GM23338 (cell line): ENCODE results near the gene SLC37A1. TPM values are rescaled to one million over a fixed set of nuclear protein-coding genes. Genes with fewer than 3 reads are reported as not detected.

ENCODE experiments used
- ATAC-seq: fragments of 200-7000 bp; cut with Tn5 transposase; 3 replicates; pipeline ENCODE4 v1.9.1; 2020
- DNase-seq: peaks from one replicate; pipeline ENCODE4 v3.0.0-alpha.2; 2015; ENCODE audit warnings: low spot score
- H2AFZ ChIP-seq: fragments of 200-600 bp; sonication (generic); 2 replicates; pipeline ENCODE4 v1.8.0; 2016; ENCODE audit warnings: antibody characterized with exemption, mild to moderate bottlenecking, moderate library complexity
- H3F3A ChIP-seq: fragments of 200-600 bp; sonication (generic); replicated peaks from 2 replicates; pipeline ENCODE4 v1.8.0; 2017; ENCODE audit warnings: antibody characterized with exemption, mixed run types, low read depth
- H3K27ac ChIP-seq: fragments of 200-600 bp; sonication (generic); 2 replicates; pipeline ENCODE4 v1.6.1; 2016; ENCODE audit warnings: low read depth
- H3K27me3 ChIP-seq: fragments of 200-600 bp; sonication (generic); 2 replicates; pipeline ENCODE4 v1.8.0; 2016; ENCODE audit warnings: mild to moderate bottlenecking, mixed run types, moderate library complexity; ENCODE audit not compliant: insufficient read depth
- H3K36me3 ChIP-seq: fragments of 200-600 bp; sonication (generic); 2 replicates; pipeline ENCODE4 v1.8.0; 2016; ENCODE audit warnings: mild to moderate bottlenecking; ENCODE audit not compliant: insufficient read depth
- H3K4me1 ChIP-seq: fragments of 200-600 bp; sonication (generic); 2 replicates; pipeline ENCODE4 v1.8.0; 2016; ENCODE audit warnings: mild to moderate bottlenecking, moderate library complexity; ENCODE audit not compliant: insufficient read depth
- H3K4me2 ChIP-seq: fragments of 200-600 bp; sonication (generic); 2 replicates; pipeline ENCODE4 v1.7.1; 2017; ENCODE audit warnings: mixed run types
- H3K4me3 ChIP-seq: fragments of 200-600 bp; sonication (generic); 2 replicates; pipeline ENCODE4 v1.6.1; 2016; ENCODE audit warnings: mixed run types
- H3K79me2 ChIP-seq: fragments of 200-600 bp; sonication (generic); replicated peaks from 2 replicates; pipeline ENCODE4 v1.8.0; 2017; ENCODE audit warnings: mild to moderate bottlenecking; ENCODE audit not compliant: insufficient read depth
- H3K9me2 ChIP-seq: fragments of 200-600 bp; sonication (generic); 2 replicates; pipeline ENCODE4 v1.8.0; 2017; ENCODE audit not compliant: insufficient read depth
- H4K20me1 ChIP-seq: fragments of 200-600 bp; sonication (generic); replicated peaks from 2 replicates; pipeline ENCODE4 v1.8.0; 2017; ENCODE audit warnings: mild to moderate bottlenecking; ENCODE audit not compliant: insufficient read depth
- H3K27ac Mint-ChIP-seq: 2 replicates; pipeline ENCODE4 v1.8.0; 2020; ENCODE audit warnings: inconsistent platforms, mild to moderate bottlenecking, moderate library complexity, mixed read lengths
- H3K27me3 Mint-ChIP-seq: 3 replicates; pipeline ENCODE4 v1.8.0; 2022; ENCODE audit warnings: low read depth, mild to moderate bottlenecking, moderate library complexity, mixed read lengths, inconsistent platforms; ENCODE audit not compliant: insufficient read depth, poor library complexity
- H3K36me3 Mint-ChIP-seq: 3 replicates; pipeline ENCODE4 v1.8.0; 2021; ENCODE audit warnings: low read depth, mild to moderate bottlenecking, inconsistent platforms, moderate library complexity, mixed read lengths
- H3K4me1 Mint-ChIP-seq: 3 replicates; pipeline ENCODE4 v1.8.0; 2020; ENCODE audit warnings: mild to moderate bottlenecking, inconsistent platforms, mixed read lengths
- H3K4me3 Mint-ChIP-seq: 3 replicates; pipeline ENCODE4 v1.8.0; 2021; ENCODE audit warnings: moderate library complexity, mild to moderate bottlenecking, inconsistent platforms, mixed read lengths
- H3K9me3 Mint-ChIP-seq: 3 replicates; pipeline ENCODE4 v1.8.0; 2020; ENCODE audit warnings: moderate library complexity, mild to moderate bottlenecking, inconsistent platforms, mixed read lengths
- CREB1 ChIP-seq: fragments of 250-450 bp; sonication (Bioruptor Pico); IDR thresholded peaks from 2 replicates; pipeline ENCODE4 v1.5.0; 2020; ENCODE audit warnings: low read depth, mild to moderate bottlenecking, moderate library complexity
- EZH2 ChIP-seq: fragments of 200-600 bp; sonication (generic); IDR thresholded peaks from one replicate; pipeline ENCODE4 v1.8.0; 2017; ENCODE audit warnings: antibody characterized with exemption, mild to moderate bottlenecking, low read depth; ENCODE audit not compliant: unreplicated experiment
- EZH2phosphoT487 ChIP-seq: fragments of 200-600 bp; sonication (generic); IDR thresholded peaks from one replicate; pipeline ENCODE4 v1.8.1; 2018; ENCODE audit warnings: antibody characterized with exemption; ENCODE audit not compliant: unreplicated experiment
- JUNB ChIP-seq: IDR thresholded peaks from one replicate; pipeline ENCODE4 v1.6.1; 2016; ENCODE audit warnings: antibody characterized with exemption; ENCODE audit not compliant: unreplicated experiment
- NANOG ChIP-seq: IDR thresholded peaks from 2 replicates; pipeline ENCODE4 v1.6.1; 2016; ENCODE audit warnings: antibody characterized with exemption, borderline replicate concordance
- POLR2AphosphoS5 ChIP-seq: IDR thresholded peaks from 2 replicates; pipeline ENCODE4 v1.6.1; 2016; ENCODE audit warnings: antibody characterized with exemption, low read depth
- STAT1 ChIP-seq: IDR thresholded peaks from one replicate; pipeline ENCODE4 v1.6.1; 2016; ENCODE audit warnings: antibody characterized with exemption; ENCODE audit not compliant: unreplicated experiment
- ZNF114 ChIP-seq: fragments of 250-450 bp; sonication (Bioruptor Pico); IDR thresholded peaks from 2 replicates; pipeline ENCODE4 v1.5.0; 2020; ENCODE audit warnings: mild to moderate bottlenecking, moderate library complexity
- ZNF331 ChIP-seq: fragments of 250-450 bp; sonication (Bioruptor Pico); IDR thresholded peaks from 2 replicates; pipeline ENCODE4 v1.5.0; 2020; ENCODE audit warnings: low read depth, mild to moderate bottlenecking, moderate library complexity
- polyA plus RNA-seq: library from polyadenylated mRNA; unstranded; fragments of >200 nt; fragmentation: Nextera tagmentation; extraction: Ambion mirVana; gene quantifications from 2 replicates; pipeline ENCODE4 v1.2.1, GENCODE V29; 2016
- total RNA-seq: library from RNA; depleted of rRNA; stranded (reverse); fragments of >200 nt; shearing (Covaris generic); gene quantifications from 2 replicates; pipeline ENCODE4 v1.2.3, GENCODE V29; 2014
- TF ChIP-seq, protein P1 (sequence below), 2 experiments: fragments of 200-600 bp in 1 of 2; sonication (generic) in 1 of 2; conservative IDR thresholded peaks; 2 replicates each; pipeline versions ENCODE4 v1.5.1 to v1.6.1; 2016 to 2017; ENCODE audit warnings: antibody characterized with exemption in 2 of 2, low read depth in 2 of 2, mild to moderate bottlenecking in 2 of 2, moderate library complexity in 1 of 2
- TF ChIP-seq, protein P2 (sequence below): IDR thresholded peaks from 2 replicates; pipeline ENCODE4 v1.6.1; 2016; ENCODE audit warnings: antibody characterized with exemption
- TF ChIP-seq, protein P3 (sequence below): IDR thresholded peaks from one replicate; pipeline ENCODE4 v1.6.1; 2018; ENCODE audit warnings: antibody characterized with exemption; ENCODE audit not compliant: unreplicated experiment

SLC37A1 gene
- total and polyA plus RNA-seq, 2 experiments from 2014 or later, result 14.0 to 30.3 TPM

DNA sequence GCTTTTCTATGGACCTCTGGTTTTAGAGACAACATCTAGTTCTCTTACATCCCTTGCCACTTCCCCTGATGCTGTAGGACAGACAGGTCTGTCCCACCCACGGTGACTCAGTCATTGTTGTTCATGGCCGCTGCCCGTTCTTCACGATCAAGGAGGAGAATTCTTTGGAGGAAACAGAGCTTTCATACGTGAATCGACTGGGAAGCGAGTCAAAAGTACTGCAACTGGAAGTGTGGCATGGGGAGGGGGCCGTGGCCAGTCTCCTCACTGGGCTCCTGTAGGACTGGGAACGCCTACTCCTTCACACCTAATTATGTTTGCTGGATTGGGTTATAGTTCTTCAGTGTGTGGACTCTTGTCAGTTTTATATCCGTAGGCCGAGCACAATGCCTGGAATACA lies 4.4 kb upstream of the SLC37A1 start:
- TF ChIP-seq JUNB, result no peak
- TF ChIP-seq, protein P1, sequence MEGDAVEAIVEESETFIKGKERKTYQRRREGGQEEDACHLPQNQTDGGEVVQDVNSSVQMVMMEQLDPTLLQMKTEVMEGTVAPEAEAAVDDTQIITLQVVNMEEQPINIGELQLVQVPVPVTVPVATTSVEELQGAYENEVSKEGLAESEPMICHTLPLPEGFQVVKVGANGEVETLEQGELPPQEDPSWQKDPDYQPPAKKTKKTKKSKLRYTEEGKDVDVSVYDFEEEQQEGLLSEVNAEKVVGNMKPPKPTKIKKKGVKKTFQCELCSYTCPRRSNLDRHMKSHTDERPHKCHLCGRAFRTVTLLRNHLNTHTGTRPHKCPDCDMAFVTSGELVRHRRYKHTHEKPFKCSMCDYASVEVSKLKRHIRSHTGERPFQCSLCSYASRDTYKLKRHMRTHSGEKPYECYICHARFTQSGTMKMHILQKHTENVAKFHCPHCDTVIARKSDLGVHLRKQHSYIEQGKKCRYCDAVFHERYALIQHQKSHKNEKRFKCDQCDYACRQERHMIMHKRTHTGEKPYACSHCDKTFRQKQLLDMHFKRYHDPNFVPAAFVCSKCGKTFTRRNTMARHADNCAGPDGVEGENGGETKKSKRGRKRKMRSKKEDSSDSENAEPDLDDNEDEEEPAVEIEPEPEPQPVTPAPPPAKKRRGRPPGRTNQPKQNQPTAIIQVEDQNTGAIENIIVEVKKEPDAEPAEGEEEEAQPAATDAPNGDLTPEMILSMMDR (conservative IDR thresholded peaks at IDR 0.05; ENCODE audit: low read depth in 2 of 2), result no peak
- TF ChIP-seq POLR2AphosphoS5, result no peak
- TF ChIP-seq EZH2, result no peak
- TF ChIP-seq, protein P2, sequence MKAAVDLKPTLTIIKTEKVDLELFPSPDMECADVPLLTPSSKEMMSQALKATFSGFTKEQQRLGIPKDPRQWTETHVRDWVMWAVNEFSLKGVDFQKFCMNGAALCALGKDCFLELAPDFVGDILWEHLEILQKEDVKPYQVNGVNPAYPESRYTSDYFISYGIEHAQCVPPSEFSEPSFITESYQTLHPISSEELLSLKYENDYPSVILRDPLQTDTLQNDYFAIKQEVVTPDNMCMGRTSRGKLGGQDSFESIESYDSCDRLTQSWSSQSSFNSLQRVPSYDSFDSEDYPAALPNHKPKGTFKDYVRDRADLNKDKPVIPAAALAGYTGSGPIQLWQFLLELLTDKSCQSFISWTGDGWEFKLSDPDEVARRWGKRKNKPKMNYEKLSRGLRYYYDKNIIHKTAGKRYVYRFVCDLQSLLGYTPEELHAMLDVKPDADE, result no peak
- no peak for TF ChIP-seq ZNF331 (CRISPR knock-in tag)
- H3K27ac ChIP-seq, result no peak overlapping the region
- Mint-ChIP-seq H3K4me3 (no peak overlapping the region), H3K27ac (no peak overlapping the region), H3K4me1 (peaks cover 12% of the 10 kb centered on the region), H3K36me3 (no peaks in the 10 kb centered on the region; the same call in 2 of the 3 replicates), H3K27me3 (peaks cover 6% of the 10 kb centered on the region), H3K9me3 (no peaks in the 10 kb centered on the region)
- H3K4me2 ChIP-seq, result no peak overlapping the region
- no peak overlapping the region for H3K4me3 ChIP-seq
- 0 out of 2 replicates have a peak, but pooled peaks cover 5% of the 10 kb centered on the region for H3K4me1 ChIP-seq
- peaks cover 11% of the 10 kb centered on the region; the same call in 1 of the 2 replicates for H3F3A ChIP-seq
- no peaks in the 10 kb centered on the region for H3K79me2 ChIP-seq
- DNase-seq, result no peak
- H3K27me3 ChIP-seq, result peaks cover 12% of the 10 kb centered on the region; the same call in 1 of the 2 replicates
- no peak for ATAC-seq
- H3K9me2 ChIP-seq, result no peaks in the 10 kb centered on the region
- no peak overlapping the region for H2AFZ ChIP-seq
- H3K36me3 ChIP-seq, result no peaks in the 10 kb centered on the region
- H4K20me1 ChIP-seq, result no peaks in the 10 kb centered on the region

- Histone ChIP-seq H2AFZ (peak overlapping the region; percentile 95), H3K9me2 (no peaks in the 10 kb centered on the region), H4K20me1 (no peaks in the 10 kb centered on the region), H3K27ac (no peak overlapping the region), H3K79me2 (peaks cover 21% of the 10 kb centered on the region), H3K4me1 (peaks cover 29% of the 10 kb centered on the region), H3K36me3 (no peaks in the 10 kb centered on the region), H3K4me2 (peak overlapping the region; percentile 82), H3K4me3 (peak overlapping the region; percentile 53; the same call in 1 of the 2 replicates), H3K27me3 (peaks cover 12% of the 10 kb centered on the region; the same call in 1 of the 2 replicates), H3F3A (peaks cover 11% of the 10 kb centered on the region; the same call in 1 of the 2 replicates)
- Mint-ChIP-seq H3K4me3 (peak overlapping the region; percentile 73), H3K27ac (no peak overlapping the region), H3K4me1 (peaks cover 39% of the 10 kb centered on the region), H3K36me3 (peaks cover 11% of the 10 kb centered on the region), H3K9me3 (no peaks in the 10 kb centered on the region), H3K27me3 (peaks cover 6% of the 10 kb centered on the region)
- ATAC-seq (peak; percentile 11), DNase-seq (no peak)
- TF ChIP-seq, protein P3, sequence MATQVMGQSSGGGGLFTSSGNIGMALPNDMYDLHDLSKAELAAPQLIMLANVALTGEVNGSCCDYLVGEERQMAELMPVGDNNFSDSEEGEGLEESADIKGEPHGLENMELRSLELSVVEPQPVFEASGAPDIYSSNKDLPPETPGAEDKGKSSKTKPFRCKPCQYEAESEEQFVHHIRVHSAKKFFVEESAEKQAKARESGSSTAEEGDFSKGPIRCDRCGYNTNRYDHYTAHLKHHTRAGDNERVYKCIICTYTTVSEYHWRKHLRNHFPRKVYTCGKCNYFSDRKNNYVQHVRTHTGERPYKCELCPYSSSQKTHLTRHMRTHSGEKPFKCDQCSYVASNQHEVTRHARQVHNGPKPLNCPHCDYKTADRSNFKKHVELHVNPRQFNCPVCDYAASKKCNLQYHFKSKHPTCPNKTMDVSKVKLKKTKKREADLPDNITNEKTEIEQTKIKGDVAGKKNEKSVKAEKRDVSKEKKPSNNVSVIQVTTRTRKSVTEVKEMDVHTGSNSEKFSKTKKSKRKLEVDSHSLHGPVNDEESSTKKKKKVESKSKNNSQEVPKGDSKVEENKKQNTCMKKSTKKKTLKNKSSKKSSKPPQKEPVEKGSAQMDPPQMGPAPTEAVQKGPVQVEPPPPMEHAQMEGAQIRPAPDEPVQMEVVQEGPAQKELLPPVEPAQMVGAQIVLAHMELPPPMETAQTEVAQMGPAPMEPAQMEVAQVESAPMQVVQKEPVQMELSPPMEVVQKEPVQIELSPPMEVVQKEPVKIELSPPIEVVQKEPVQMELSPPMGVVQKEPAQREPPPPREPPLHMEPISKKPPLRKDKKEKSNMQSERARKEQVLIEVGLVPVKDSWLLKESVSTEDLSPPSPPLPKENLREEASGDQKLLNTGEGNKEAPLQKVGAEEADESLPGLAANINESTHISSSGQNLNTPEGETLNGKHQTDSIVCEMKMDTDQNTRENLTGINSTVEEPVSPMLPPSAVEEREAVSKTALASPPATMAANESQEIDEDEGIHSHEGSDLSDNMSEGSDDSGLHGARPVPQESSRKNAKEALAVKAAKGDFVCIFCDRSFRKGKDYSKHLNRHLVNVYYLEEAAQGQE, result no peak
- TF ChIP-seq STAT1, result no peak
- no peak for TF ChIP-seq ZNF114 (CRISPR knock-in tag)
- TF ChIP-seq EZH2, result no peak
- TF ChIP-seq EZH2phosphoT487, result no peak
- TF ChIP-seq CREB1 (CRISPR knock-in tag), result no peak
- TF ChIP-seq, protein P2, result no peak
- no peak for TF ChIP-seq NANOG
- no peak for TF ChIP-seq POLR2AphosphoS5
Measured at GRCh38 chr21:42512346-42513034, 1.2 kb upstream of the SLC37A1 start.
